BJ (cell line): Measurements from ENCODE around the gene ROM1. TPM values are rescaled to one million over a fixed set of nuclear protein-coding genes. Genes with fewer than 3 reads are reported as not detected.

Experiments
- CTCF ChIA-PET: fragments of 350-600 bp; formaldehyde crosslinking; extraction: SDS; loops from one replicate; lab custom pipeline; 2021; ENCODE audit warnings: antibody characterized with exemption, inconsistent platforms; lab: Yijun Ruan, JAX
- POLR2A ChIA-PET: fragments of 300-600 bp; sonication (Branson Sonifier 250); formaldehyde crosslinking; extraction: SDS; loops from one replicate; lab custom pipeline; 2021; ENCODE audit warnings: antibody characterized with exemption; lab: Charles Lee
- DNase-seq: peaks from one replicate; pipeline ENCODE4 v3.0.0-alpha.2; 2011; ENCODE audit warnings: low read depth
- H3K27me3 ChIP-seq: 2 replicates; pipeline ENCODE4 v1.6.0; 2011; ENCODE audit warnings: low read length; ENCODE audit not compliant: control insufficient read depth, insufficient read depth
- H3K36me3 ChIP-seq: 2 replicates; pipeline ENCODE4 v1.5.1; 2011; ENCODE audit warnings: low read length; ENCODE audit not compliant: control insufficient read depth, insufficient read depth
- H3K4me3 ChIP-seq: 2 replicates; pipeline ENCODE4 v1.5.1; 2011; ENCODE audit warnings: low read depth, mild to moderate bottlenecking, control low read depth, low read length
- CTCF ChIP-seq: IDR thresholded peaks from 2 replicates; pipeline ENCODE4 v1.5.1; 2011; ENCODE audit warnings: low read depth, mild to moderate bottlenecking, control low read depth, inconsistent platforms, low read length, moderate library complexity; ENCODE audit not compliant: insufficient read depth
- polyA plus RNA-seq: library from polyadenylated mRNA; depleted of rRNA; stranded (reverse); fragments of >200 nt; gene quantifications from 2 replicates; pipeline ENCODE4 v1.2.3, GENCODE V29; 2011

ROM1 gene
- polyA plus RNA-seq, 1 experiment: 2.2 TPM

DNA sequence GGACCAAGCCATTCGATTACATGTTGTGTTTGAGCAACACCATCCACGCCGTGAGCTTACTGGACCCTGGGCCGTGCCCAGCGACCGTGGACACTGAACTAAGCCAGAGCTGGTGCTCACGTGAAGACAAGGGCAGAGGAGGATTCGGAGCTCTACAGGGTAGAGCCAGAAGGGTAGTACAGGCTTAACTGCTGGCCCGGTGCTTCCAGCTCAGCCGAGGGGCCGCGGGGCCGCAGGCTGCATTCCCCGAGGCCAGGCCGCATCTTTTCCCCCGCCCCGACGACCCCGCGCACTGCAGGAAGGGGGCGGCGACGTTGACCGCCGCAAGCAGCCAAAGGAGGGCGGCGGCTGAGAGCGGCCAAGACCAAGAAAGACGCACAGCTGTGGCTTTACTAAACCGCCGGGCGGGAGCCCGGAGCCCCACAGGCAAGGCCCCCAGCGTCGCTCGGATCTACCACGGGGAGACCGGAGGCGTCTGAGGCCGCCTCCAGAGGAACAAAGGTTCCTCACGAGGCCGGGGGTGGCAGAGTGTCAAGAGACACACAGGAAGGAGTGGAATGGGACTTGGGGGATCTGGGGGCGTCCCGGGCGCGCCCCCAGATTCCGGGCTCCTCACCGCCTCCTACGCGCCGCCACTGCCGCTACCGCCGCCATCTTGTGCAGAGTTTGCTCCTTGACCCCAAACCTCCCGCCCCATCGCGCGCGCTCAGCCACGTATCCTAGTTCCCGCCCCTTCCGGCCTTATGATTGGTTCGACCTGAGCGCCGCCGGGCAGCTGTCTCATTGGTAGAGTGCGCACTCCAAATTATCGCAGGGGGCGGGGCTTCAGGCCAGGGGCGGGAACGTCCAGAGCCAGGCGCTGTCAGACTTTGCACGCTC lies 33.1 kb downstream of the ROM1 start, which contains the start of gene GANAB:
Gene GANAB, minus strand, starts transcription at position 668 of the 879 bp plus-strand sequence. Its CDS starts 14 bp downstream, at position 654.
- H3K27me3 ChIP-seq: no peaks in the 10 kb centered on the region
- ChIA-PET CTCF (interaction anchor here (0.6 to 1.1 kb wide), 2 partner anchors 221 to 1559 kb away, joined by 3 read pairs; no protein-coding TSS in a partner anchor), POLR2A (interaction anchor here (1.5 kb wide), 1 partner anchor 19 kb away, joined by 19 read pairs; the partner anchor contains the start of genes C11orf98 and CSKMT)
- H3K36me3 ChIP-seq: peaks cover 25% of the 10 kb centered on the region
- peak within 1 kb of the TSS; percentile 73 for H3K4me3 ChIP-seq
- TF ChIP-seq CTCF: no peak
- peak; percentile 87 for DNase-seq

GRCh38 chr11:62646825-62647608 lies 34.0 kb downstream of the ROM1 start:
- H3K27me3 ChIP-seq: no peaks in the 10 kb centered on the region
- ChIA-PET POLR2A (interaction anchor here (1.5 kb wide), 1 partner anchor 18 kb away, joined by 19 read pairs; the partner anchor contains the start of genes C11orf98 and CSKMT), CTCF (no interaction called here)
- H3K36me3 ChIP-seq: peaks cover 25% of the 10 kb centered on the region
- H3K4me3 ChIP-seq: no peak overlapping the region
- DNase-seq: no peak
- TF ChIP-seq CTCF: no peak

GRCh38 chr11:62647609-62648005 lies 34.5 kb downstream of the ROM1 start:
- no peak for TF ChIP-seq CTCF
- DNase-seq: no peak
- Histone ChIP-seq H3K36me3 (peaks cover 24% of the 10 kb centered on the region), H3K4me3 (no peak overlapping the region), H3K27me3 (no peaks in the 10 kb centered on the region)
- ChIA-PET CTCF (interaction anchor here (1.8 kb wide), 1 partner anchor 139 kb away, joined by 4 read pairs; no protein-coding TSS in a partner anchor), POLR2A (no interaction called here)

GRCh38 chr11:62648185-62648966 lies 35.3 kb downstream of the ROM1 start:
- Histone ChIP-seq H3K27me3 (no peaks in the 10 kb centered on the region), H3K4me3 (no peak overlapping the region), H3K36me3 (peaks cover 23% of the 10 kb centered on the region)
- DNase-seq: no peak
- ChIA-PET POLR2A (interaction anchor here (0.6 kb wide), 1 partner anchor 193 kb away, joined by 3 read pairs; no protein-coding TSS in a partner anchor), CTCF (interaction anchor here (1.1 to 1.8 kb wide), 3 partner anchors 16 to 254 kb away, joined by 3 to 4 read pairs (median 3); no protein-coding TSS in a partner anchor)
- no peak for TF ChIP-seq CTCF
